HG03558 (cell line): Measurements from ENCODE around the gene CABP2.
"Not testable (repeated sequence)": the region's sequence is repeated elsewhere in the genome, so short reads cannot be mapped to it uniquely, and the experiment has no call there.

ENCODE experiments used
- ATAC-seq: cut with Tn5 transposase; IDR thresholded peaks from one replicate; pipeline ENCODE4 v1.9.1; 2021; ENCODE audit warnings: moderate number of reproducible peaks; ENCODE audit not compliant: unreplicated experiment; ENCODE audit errors: extremely low read depth

The CABP2 gene

DNA sequence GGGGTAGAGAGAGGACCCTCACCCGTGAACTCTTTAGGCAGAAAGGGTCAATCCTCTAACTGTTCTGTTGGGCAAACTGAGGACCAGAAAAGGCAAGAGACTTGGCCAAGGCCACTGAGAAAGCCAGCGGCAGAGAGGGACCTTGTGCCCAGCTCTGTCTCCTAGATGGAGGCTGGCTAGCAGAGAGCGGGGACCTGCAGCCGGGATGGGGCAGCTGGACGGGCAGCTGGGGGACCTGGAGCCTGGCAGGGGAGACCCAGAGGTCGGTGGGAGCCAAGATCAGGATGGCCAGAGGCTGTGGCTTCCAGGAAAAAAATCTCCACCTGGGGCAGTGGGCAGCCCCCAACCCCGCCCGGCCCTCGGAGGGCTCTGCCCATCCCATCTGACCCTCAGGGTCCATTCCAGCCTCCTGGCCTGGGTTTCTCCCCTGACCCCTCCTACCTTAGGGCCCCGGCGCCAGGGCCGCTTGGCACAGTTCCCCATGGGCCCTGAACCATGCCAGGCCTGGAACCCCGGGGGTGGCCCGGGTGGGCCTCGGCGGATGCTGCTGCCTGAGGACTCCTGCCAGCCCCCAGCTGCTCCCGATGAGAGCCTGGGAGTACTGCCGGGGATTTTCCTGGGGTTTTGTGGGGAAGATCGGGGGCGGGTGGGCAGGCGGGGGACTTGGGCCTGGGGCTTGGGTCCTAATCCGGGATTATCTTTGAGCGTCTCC is at the start of gene CABP2:
Gene CABP2 (minus strand): TSS at position 603 of the 712 bp plus-strand sequence. CDS start 120 bp downstream, at position 483.
- ATAC-seq, result no peak

- no peak for ATAC-seq
Observed at GRCh38 chr11:67572747-67573419, 49.6 kb upstream of the CABP2 start.

- no peak for ATAC-seq
Observed at GRCh38 chr11:67572305-67572704, 49.1 kb upstream of the CABP2 start.

- no peak for ATAC-seq
Observed at GRCh38 chr11:67571443-67571842, 48.2 kb upstream of the CABP2 start.

DNA sequence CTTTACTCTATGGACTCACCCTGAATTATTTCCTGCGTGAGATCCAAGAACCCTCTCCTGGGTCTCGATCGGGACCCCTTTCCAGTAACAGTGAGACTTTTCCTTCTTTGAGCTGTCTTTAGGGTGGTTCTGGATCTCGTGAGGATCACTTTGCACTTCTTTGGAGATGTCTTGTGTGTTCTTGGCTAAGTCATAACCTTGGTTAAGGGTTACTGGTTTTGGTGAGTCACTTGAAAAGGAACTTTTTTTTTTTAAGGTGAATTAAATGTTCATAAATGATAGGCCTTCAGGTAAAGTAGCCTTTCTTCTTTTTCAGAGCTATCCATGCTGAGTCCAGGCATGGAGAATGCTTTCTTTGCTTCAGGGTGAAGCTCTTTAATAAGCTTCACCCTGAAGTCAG is 41.0 kb upstream of the CABP2 start:
- ATAC-seq, result no peak

DNA sequence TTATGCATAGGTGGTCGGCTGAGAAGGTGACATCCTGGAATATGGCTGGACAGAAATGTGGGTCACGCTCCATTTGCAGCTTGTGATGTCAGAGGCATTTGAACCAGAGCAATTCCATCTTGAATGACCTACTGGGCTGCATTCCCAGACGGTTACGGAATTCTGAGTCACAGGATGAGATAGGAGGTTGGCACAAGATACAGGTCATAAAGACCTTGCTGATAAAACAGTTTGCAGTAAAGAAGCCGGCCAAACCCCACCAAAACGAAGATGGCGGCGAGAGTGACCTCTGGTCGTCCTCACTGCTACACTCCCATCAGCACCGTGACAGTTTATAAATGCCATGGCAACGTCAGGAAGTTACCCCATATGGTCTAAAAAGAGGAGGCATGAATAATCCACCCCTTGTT is 40.5 kb upstream of the CABP2 start:
- ATAC-seq, result not testable (repeated sequence)

- ATAC-seq, result no peak
Observed at GRCh38 chr11:67562963-67563704, 39.9 kb upstream of the CABP2 start.

DNA sequence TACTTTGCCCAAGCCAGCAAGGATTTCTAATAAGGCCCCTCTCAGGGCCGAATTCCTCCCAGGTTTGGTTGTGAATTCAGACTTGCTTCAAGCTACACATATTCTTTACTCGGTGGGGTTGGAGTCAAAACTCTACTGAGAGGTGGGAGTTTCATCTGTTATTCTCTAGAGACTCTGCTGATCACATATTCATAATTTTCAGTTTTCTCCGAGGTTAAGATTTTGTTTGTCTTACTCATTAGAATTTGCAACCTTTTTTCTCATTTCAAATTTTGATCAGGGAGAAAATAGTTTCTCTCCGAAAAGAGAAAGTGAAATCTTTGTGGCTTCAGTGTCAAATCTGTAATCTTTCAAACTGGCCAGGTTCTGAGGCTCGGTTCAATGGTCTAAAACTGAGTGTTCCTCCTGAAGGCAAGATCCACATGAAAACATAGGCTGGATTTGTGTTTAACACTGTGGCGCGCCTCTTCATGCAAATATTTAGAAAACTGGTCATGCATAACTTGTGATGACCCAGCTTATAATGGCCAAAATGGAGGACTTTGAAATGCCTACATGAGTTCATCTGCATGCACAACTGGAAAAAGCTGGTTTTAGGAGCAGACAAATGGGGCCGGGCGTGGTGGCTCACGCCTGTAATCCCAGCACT is 38.8 kb upstream of the CABP2 start:
- peak; percentile 39 for ATAC-seq

DNA sequence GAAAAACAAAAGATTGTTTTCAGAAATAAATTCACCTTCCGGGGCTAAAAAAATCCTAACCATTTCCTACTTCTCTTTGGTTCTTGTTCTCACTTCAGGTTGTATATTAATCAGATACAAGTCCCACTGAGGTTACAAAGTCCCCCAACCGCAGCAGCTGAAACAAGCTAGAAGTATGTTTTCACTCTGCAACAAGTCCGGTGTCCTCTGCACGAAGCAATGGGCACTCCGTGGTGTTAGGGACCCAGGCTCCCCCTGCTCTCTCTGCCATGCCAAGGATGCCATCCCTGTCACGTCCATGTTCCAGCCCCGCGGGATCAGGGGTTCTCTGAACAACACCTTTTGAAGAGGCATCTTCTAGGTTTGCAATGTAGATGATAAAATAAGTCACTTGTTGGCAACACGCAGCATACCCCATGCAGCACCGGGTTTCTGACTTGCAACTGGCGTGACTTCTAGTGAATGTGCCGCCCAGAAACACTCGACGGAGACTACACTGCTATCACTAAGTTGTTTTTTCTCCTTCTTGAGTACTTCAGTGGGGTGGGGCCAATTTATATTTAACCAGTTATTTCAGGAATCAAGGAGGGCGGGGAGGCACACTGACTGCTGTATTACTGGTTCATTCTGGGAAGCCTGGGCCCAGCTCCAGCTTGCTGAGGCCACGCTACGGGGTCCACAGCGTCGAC is 35.0 kb upstream of the CABP2 start:
- no peak for ATAC-seq

GRCh38 chr11:67556244-67556643 is 33.0 kb upstream of the CABP2 start:
- ATAC-seq, result no peak

- not testable (repeated sequence) for ATAC-seq
Observed at GRCh38 chr11:67551697-67552096, 28.5 kb upstream of the CABP2 start.

GRCh38 chr11:67551127-67551526 is 27.9 kb upstream of the CABP2 start:
- no peak for ATAC-seq

GRCh38 chr11:67548555-67549110 is 25.4 kb upstream of the CABP2 start:
- ATAC-seq, result no peak

DNA sequence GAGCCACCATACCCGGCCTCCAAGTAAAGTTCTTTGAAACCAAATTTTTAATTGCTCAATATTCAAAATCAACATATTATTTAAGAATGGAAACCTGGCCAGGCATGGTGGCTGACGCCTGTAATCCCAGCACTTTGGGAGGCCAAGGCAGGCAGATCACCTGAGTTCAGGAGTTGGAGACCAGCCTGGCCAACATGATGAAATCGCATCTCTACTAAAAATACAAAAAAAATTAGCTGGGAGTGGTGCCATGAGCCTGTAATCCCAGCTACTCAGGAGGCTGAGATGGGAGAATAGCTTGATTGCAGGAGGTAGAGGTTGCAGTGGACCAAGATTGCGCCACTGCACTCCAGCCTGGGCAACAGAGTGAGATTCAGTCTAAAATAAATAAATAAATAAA is 24.9 kb upstream of the CABP2 start:
- ATAC-seq, result not testable (repeated sequence)

GRCh38 chr11:67545280-67545679 is 22.0 kb upstream of the CABP2 start:
- ATAC-seq, result no peak

DNA sequence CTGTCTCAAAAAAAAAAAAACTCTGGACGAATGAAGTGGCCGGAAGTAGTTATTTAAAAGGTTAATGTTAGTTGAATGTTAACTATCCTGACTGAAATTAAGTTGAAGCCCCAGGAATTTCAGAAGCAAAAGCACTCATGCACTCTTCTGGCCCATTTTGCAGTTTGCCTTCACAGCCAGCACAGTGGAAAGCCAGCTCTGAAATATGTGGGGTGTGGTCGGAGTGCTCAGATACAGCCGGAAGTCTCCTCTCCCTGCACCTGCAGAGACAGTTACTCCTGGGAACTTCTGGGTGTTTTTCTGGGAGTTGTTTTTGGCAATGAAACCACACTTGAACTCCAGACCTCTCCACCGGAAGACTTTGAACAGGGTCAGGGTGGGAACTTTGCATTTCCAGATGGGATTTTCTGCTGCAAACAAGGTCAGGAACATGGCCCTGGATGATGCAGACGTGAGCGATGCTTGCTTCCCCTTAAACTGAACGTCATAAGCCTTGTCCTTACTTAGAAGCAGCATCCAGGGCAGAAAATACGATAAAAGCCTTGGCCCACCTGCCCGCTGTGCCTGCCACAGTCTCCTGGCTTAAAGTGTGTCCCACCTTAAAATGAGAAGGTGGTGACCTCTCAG is 21.5 kb upstream of the CABP2 start:
- no peak for ATAC-seq

DNA sequence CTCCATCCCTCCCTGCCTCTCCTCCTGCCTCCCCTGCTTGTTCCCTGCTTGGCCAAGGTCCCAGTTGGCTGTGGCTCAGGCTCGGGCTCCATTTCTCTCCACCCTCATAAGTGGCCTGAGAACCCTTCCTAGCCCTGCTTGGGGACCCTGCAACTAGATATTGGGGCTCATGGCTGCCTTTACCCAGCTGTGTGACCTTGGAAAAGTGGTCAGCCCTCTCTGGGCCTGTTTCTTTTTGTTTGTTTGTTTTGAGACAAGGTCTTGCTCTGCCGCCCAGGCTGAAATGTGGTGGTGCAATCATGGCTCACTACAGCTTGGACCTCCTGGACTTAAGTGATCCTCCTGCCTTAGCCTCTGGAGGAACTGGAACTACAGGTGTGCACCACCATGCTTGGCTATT is 20.3 kb upstream of the CABP2 start:
- ATAC-seq, result no peak

- no peak for ATAC-seq
Observed at GRCh38 chr11:67542971-67543370, 19.7 kb upstream of the CABP2 start.

GRCh38 chr11:67542169-67542568 is 18.9 kb upstream of the CABP2 start:
- no peak for ATAC-seq
